HG02623 (cell line): ENCODE results near the gene MGMT.

Experiments used
- ATAC-seq: cut with Tn5 transposase; IDR thresholded peaks from one replicate; pipeline ENCODE4 v1.9.1; 2021; ENCODE audit warnings: moderate library complexity; ENCODE audit not compliant: unreplicated experiment

MGMT gene

DNA sequence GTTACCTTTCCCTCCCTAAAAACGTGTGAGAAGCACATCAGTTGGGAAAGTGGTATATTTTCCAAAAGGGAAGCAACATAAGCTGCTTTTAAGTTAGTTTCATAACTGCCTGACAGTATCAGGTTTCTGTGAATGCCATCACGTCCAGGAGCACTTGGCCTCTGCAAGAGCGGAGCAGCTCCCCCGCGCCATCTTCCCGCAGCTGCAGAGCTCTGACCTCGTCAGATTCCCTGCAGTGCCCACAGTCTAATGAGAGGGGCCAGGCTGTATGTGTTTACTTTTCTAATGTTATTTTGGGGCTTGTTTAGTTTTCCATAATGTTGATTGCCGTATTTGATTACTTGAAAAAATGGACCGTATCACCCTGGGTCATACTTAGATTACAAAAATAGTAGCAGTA, 74.2 kb downstream of the MGMT start:
- no peak for ATAC-seq

DNA sequence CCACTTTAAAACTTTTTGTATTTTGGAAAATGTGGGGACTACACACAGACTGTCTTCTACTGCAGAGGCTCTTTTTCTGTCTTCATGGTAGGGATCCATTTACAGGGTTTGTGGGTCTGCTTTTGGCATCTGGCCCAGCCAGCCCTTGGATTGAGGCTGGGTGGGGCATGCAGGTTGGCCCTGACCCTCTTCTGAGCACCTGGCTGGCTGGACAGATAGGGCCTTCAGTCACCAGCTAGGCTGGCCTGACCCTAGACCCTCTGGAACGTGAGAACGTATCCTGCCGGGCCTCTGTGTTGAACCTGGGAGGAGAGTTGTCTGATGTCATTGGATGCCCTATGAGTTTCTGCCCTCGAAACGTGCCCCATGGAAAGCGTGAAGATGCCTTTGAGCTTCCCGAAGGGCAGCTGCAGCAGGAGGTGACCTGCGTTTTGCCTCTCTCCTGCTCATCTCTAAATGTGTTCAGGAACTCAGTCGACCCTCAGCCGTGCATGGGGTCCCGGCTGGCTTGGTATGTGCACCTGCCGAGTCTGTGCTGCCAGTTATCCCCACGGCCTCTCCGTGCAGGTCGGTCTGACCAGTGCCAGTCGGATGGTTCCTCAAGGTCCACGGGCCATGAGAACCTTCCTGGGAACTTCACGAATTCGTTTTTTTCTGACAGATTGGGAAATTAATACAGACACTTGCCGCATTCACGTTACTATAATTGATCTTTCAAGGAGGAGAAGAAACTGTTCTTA, 74.9 kb downstream of the MGMT start:
- ATAC-seq: no peak

DNA sequence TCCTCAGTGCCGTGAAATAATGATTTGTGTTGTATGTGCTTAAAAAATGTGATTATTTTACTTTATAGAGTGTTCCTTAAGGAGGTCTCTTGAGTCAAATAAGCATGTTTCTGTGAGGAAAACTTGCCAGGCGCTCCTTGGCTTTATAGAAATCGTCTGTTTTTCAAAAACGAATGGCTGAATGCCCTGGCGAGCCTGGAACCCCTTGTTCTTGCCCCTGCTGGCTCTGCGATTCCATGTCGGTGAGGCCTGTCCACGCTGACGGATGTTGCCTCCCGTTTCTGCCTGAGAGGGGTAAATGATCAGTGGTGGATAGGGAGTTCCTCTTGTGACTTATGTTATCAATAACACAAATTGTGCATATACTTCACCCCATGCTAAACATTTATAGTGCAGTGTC, 75.5 kb downstream of the MGMT start:
- no peak for ATAC-seq

DNA sequence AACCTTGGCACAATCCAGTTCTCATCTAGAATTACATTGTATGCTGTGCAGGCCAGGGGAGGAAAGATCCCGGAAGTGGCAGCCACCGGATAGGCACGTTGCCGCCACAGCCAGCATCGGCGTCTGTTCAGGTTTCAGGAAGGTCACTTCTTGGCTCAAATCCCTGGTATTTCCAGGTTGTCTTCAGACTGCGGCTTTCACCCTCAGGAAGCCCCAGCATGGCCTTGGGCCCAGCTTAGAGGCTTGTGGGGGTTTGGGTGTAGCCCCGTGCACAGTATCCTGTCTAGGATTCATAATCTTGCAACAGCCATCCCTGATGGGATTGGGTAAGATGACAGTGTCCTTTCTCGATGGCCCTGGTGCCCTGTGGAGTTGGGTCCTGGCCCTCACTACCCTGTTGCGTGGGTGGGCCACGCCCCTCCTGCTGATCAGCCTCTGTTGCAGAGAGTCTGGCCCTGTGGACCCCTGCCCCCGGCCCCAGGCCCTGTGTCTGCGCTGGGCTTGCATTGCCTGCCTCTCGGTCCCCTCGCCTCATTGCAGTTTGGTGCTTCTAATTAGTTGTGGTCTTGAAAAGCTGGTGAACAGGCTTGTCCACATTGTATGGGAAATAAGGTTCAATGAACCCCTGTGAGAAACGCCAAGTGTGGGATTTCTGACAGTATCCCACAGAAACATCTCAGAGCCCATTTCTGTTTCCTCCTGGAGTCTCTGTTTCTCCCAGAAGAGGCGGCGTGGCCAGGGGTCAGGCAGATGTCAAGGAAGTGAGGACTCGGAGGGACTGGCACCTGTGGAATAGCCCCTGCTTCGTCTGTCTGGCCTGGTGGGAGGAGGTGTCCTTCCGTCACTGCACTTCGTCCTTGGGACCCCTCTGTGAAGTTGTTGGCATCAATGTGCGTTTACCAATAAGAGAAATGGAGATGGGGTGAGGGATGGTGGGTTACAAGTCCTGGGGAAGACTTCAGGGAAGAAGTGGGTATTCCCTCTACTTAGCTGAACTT, 77.5 kb downstream of the MGMT start:
- ATAC-seq: no peak

DNA sequence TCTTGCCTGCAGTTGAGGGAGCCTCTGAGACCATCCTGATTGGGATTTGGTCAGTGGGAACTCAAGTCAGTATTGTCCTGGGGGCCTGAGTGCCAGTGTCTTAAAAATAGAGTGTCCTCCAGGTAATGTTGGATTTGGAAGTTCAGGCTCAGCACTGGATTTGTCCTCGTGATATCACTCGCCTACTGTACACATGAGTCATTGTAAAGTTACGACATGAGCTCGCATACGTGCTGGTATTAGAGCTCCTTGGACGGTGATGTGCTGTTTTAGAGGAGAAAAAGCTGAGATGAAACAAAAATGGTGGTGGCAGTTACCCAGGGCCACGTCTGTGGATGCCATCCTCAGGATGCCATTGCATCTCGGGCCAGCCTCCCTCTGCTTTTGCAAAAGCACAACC, 78.2 kb downstream of the MGMT start:
- no peak for ATAC-seq

DNA sequence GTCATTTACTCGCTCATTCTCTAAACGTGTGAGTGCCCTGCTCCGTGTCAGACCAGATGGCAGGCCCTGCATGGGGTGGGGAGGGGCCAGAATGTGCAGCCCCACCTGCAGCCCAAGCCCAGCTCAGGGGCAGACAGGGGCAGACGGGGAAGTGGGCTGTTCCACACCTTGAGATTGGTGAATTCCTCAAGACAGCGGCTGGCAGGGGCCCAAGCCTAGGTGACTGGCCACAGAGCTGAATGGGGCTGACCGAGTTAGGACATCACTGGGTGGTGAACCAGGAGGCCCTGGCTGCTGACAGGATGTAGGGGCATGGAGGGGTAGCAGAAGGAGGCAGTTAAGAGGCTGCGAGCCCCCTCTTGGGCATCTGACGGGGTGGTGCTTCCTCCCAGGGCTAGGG, 79.1 kb downstream of the MGMT start:
- no peak for ATAC-seq

DNA sequence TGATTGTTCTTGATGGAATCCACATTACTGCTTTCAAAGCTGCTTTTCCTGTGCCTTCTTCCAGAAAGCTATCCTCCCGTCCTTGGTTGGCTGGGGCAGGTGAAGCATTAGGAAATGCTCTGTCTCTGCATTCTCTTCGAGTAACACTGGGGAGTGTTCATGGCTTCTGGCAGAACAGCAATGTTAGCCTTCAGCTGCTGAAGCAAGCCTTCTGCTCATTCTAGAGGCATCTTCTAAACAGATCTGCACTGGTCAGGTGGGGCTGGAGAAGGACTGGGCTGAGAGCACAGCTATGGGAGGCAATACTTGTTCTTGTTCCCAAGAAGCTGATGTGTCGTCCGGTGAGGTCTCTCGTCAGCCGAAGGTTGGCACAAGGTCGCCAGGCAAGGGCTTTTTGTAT, 80.6 kb downstream of the MGMT start:
- no peak for ATAC-seq

DNA sequence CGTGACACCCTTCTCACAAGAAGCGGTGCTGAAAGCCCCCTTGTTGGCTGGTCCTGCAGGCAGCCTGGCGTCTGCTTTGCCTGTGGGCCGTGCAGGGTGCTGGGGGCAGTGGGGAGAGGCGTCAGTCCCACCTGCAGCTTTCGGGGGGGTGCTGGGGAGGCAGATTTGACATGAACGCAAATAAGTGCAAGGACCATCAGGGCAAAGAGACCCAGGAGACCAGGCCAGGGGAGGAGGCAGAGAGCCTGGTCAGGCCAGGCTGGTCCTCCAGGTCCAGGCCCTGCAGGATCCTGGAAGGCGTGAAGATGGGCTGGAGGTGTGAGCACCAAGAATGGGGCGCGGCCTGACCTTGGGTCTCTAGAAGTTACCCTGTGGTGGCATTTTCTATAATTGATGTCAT, 81.6 kb downstream of the MGMT start:
- no peak for ATAC-seq

DNA sequence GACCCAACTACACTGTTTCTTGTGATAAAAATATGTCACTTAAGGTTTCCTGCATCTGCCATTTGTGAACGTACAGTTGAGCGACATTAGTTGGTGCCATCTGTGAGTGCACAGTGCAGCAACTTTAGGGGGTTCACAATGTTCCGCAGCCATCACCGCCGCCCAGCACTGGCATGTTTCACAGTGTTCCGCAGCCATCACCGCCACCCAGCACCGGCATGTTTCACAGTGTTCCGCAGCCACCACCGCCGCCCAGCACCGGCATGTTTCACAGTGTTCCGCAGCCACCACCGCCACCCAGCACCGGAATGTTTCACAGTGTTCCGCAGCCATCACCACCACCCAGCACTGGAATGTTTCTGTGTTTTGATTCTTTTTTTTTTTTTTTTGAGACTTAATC, 83.0 kb downstream of the MGMT start:
- ATAC-seq: no peak

DNA sequence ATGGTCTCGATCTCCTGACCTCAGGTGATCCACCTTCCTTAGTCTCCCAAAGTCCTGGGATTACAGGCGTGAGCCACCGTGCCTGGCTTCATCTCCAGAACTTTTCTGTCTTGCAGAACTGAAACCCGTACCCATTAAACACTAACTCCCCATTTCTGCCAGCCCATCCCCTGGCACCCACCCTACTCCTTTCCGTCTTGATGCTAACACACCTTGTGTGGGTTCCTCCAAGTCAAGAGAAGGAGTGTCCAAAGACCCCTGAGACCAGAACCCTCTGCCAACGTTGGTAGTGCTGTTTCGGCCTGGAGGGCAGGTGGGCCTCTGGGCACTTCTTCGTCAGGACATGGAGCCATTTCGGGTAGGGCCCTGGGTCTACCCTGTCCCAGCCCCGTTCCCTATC, 83.6 kb downstream of the MGMT start:
- ATAC-seq: no peak

DNA sequence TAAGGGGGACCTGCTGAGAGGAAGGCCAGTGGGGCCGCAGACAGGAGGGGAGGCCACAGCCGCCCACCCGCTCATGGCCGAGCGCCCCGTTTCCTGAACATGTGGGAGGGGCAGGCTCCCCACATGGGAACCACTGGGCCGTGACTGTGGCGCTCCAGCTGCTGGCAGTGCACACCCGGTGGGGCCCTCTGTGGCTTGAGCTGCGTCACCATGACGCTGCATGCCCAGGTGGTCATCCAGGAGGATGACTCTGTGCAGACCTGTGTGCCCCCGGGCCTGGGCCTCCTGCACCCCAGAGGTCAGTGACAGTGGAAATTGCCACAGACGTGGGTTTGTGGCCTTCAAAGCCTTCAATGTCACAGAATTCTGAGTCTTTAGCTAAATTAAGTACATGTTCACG, 85.1 kb downstream of the MGMT start:
- ATAC-seq: peak; percentile 81

DNA sequence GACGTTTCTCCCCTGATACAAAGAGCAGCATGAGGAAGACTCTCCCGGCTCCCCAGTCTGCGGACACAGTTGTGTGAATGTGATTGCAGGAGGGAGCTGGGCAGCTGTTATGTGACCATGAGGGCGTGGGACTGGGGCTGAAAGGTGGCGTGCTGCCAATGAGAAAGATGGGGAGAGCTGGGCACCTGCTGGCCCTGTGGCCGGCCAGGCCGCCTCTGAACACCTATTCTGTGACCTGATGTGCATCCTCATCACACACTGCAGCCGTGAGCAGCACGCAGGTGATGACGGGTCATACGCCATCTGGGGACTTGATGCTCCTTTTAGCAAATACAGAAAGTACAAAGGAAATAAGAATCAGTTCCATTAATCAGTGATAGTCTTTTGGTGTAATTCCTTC, 86.9 kb downstream of the MGMT start:
- no peak for ATAC-seq

DNA sequence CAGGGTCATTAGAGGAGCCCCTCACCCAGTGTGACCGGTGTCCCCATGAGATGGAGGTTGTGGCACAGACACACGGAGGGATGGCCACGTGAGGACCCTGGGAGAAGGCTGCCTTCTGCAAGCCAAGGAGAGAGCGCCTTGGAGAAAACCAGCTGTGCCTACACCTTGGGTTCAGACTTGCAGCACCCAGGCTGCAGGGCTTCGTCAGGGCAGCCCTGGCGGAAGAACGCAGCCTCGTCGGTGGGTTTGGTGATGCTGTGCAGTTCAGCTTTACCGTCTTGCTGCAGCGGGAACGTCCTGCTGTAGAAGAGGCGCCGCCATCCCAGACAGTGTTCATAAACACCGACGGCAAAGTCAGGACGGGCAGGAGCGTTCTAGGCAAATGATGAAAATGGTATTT, 89.3 kb downstream of the MGMT start:
- ATAC-seq: no peak

DNA sequence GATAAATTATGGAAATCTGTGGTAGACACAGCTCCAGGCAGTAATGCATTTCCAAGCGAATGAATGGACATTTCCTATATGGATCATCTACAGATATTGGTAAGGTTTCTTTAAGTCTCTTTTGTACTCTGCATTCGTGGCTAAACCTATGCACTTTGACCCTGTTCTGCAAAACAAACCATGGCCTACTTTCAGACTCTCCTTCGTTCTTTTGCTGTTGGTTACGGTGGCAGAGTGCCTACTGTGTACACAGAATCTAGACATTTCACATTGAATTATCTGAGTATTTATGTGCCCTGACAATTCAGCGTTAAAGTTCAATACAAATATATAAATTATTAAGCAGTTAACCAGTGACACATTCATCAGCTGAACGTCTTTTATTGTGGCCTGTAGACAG, 93.3 kb downstream of the MGMT start:
- no peak for ATAC-seq

DNA sequence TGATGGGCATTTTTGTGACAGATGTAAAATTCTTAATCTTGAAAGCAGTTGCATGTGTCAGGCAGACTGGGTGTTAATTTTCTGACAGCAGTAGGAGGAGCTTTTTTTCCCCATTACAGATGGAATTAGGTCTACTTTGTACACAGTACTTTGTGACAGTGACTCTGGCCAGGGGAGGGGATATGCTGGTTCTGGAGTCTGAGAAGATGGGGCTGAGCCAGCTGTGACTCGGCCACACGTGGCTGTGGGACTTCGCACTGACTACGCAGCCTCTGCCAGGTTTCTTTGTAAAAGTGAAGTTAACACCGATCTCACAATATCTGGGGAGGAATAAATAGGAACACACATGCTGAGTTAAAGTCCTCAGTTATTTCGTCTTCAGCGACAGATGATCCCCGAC, 95.4 kb downstream of the MGMT start:
- ATAC-seq: no peak

DNA sequence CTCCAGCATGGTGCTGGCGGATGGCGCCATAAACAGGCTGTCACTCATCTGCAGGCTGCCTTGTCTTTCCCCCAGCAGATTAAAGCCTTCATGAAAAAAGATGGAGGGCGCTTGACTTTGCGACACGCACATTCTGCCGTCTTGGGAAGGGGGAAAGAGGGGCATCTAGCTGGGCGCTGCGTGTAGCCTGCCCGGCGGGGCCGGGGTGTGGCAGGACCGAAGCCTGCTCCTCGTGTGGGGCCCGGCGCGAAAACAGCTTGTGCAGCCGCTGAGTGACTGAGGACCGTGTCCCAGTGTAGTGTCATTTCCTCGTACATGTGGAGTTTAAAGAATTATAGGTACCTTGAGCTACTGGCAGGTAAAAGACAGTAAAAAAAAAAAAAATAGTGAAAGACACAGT, 97.9 kb downstream of the MGMT start:
- ATAC-seq: no peak

DNA sequence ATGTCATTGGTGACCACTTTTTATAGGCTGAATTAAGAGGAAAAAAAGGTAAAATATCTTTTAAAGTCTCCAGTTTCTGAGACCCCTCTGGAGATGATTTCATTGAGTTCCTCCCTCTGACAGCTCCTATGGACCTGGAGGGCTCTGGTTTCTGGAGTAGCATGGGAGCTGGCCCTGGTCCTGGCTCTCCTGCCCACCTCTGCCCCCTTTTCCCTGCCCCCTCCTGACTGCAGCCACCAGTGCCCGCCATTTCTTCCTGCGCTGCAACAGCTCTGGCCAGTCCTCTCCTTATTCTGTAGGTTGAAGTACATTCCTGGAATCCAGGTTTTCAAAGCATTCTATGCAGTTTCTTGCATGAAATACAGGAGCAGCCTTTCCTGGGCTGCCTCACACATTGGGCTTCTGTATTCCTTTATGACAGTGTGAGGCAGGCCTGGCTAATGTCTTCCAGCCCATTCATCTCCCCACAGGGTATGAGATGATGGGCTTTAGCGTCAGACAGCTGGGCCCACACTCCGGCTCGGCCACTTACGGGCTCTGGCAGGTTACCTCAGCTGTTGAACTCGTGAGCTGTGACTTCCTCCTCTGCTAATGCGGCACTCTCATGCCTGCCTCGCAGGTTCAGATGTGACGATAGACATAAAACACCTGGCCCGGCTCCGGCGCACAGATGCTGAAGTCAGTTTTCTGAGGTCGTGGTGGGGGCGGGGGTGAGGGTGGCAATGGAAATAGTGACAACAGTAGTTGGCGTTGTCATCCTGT, 101.7 kb downstream of the MGMT start:
- ATAC-seq: no peak

DNA sequence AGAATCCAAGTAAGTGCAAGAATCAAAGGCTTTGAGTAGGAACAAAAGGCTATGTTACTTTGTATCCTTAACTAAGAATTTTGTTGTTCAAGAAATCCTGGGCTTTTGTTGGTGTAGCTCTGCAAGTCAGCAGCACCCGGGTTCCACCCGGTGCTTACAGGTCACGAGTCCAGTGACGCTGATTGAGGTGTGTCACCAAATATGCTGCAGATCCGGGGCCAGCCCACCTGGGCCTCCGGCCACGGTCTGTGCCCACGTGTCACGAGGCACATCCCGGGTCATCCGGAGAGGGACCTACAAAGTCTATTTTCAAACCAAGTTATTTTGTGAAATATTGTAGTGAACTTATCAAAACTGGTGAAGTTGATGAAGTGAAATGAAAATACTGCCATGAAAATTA, 103.1 kb downstream of the MGMT start:
- ATAC-seq: no peak

DNA sequence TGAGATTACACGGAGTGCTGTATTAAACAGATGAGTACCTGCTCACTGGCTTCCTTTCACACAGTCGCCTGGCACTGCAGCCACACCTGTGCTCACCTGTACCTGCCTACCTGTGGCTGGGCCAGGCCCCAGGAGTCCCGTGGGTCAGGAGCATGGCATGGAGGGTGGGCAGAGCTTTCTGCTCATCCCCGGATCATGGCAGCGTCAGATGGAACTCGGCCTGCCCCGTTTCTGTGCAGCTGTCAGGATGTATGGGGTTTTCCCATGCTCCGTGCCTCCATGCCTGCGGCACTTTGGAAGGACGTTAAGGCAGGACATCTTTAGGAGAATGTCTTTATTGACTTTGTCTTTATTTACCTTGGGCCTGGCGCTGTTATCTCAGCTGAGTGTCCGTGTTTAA, 112.2 kb downstream of the MGMT start:
- no peak for ATAC-seq

DNA sequence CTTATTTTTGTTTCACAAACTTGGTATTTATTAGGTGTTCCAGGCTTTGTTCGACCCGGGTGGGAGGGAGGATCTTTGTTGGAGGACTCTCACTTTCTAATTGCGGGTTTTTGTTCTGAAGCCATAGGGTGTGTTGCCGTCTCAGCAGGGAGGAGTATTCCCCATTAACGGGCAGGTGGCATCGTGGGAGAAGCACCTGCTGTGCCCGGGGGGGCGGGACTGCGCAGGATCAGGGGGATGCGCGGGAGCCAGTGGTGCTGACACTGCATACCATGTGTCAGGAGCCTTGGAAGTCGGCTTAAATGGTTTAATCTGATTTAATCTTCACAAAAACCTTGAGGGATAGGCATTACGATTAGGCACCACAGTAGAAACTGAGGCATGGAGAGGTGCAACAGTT, 113.0 kb downstream of the MGMT start:
- ATAC-seq: no peak

DNA sequence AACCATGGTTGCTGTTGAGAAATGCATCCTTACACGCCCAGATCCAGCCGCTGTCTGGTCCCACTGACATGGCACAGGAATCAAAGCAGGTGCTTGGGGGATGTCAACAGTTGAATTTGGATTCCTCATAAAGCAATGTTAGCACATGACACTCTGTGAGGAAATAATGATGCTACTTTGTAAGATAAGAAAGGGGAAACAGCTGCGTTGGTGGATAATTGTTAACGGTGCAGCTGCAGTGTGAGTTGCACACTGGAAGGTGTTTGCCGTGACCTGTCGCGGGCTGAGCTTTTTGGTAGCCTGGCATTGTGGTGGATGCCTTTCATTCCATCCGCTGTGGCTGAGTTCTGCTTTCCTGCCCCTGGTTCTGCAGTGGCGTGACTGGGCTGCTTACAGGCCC, 113.9 kb downstream of the MGMT start:
- no peak for ATAC-seq
